HG03064 (cell line): ENCODE results near the gene GPAT2.
"Not testable (repeated sequence)": the region's sequence is repeated elsewhere in the genome, so short reads cannot be mapped to it uniquely, and the experiment has no call there.

ENCODE experiments used
- ATAC-seq: cut with Tn5 transposase; IDR thresholded peaks from one replicate; pipeline ENCODE4 v1.9.1; 2021; ENCODE audit warnings: low read depth; ENCODE audit not compliant: unreplicated experiment

Gene GPAT2

GRCh38 chr2:96025194-96025492, 9.6 kb downstream of the GPAT2 start:
- no peak for ATAC-seq

- no peak for ATAC-seq
These were observed 10.2 kb downstream of the GPAT2 start for GRCh38 chr2:96024336-96025193.

GRCh38 chr2:96023701-96024100, 11.0 kb downstream of the GPAT2 start:
- not testable (repeated sequence) for ATAC-seq

- not testable (repeated sequence) for ATAC-seq
These were observed 11.8 kb downstream of the GPAT2 start for GRCh38 chr2:96022701-96023447.

GRCh38 chr2:96022126-96022525, 12.6 kb downstream of the GPAT2 start:
- not testable (repeated sequence) for ATAC-seq

GRCh38 chr2:96021142-96021541, 13.6 kb downstream of the GPAT2 start:
- ATAC-seq, result not testable (repeated sequence)

- ATAC-seq, result not testable (repeated sequence)
These were observed 14.7 kb downstream of the GPAT2 start for GRCh38 chr2:96019909-96020590.

- not testable (repeated sequence) for ATAC-seq
These were observed 18.4 kb downstream of the GPAT2 start for GRCh38 chr2:96016321-96016720.

GRCh38 chr2:96012792-96013264, 21.9 kb downstream of the GPAT2 start:
- ATAC-seq, result not testable (repeated sequence)

- not testable (repeated sequence) for ATAC-seq
These were observed 22.5 kb downstream of the GPAT2 start for GRCh38 chr2:96012086-96012791.

- ATAC-seq, result not testable (repeated sequence)
These were observed 23.6 kb downstream of the GPAT2 start for GRCh38 chr2:96011129-96011455.

GRCh38 chr2:96010320-96011128, 24.2 kb downstream of the GPAT2 start:
- ATAC-seq, result peak; percentile 97

- ATAC-seq, result peak; percentile 6
These were observed 24.9 kb downstream of the GPAT2 start for GRCh38 chr2:96009833-96010232.

GRCh38 chr2:96008051-96008450, 26.7 kb downstream of the GPAT2 start:
- ATAC-seq, result not testable (repeated sequence)

- ATAC-seq, result not testable (repeated sequence)
These were observed 28.5 kb downstream of the GPAT2 start for GRCh38 chr2:96006248-96006647.

- peak; percentile 57 for ATAC-seq
These were observed 42.0 kb downstream of the GPAT2 start for GRCh38 chr2:95992520-95993272.

GRCh38 chr2:95992102-95992501, 42.6 kb downstream of the GPAT2 start:
- peak; percentile 63 for ATAC-seq

GRCh38 chr2:95991351-95992094, 43.2 kb downstream of the GPAT2 start, which contains the start of gene ANKRD36C:
Gene ANKRD36C (minus strand): TSS chr2:95991824. CDS start chr2:95991708, 116 bp downstream.
- ATAC-seq, result peak; percentile 88
